GM21423 (cell line): ENCODE measurements around the gene VPREB1.
"Not testable (repeated sequence)": the region's sequence is repeated elsewhere in the genome, so short reads cannot be mapped to it uniquely, and the experiment has no call there.

Experiments used
- ATAC-seq: cut with Tn5 transposase; IDR thresholded peaks from one replicate; pipeline ENCODE4 v1.9.1; 2021; ENCODE audit warnings: mild to moderate bottlenecking, moderate library complexity; ENCODE audit not compliant: unreplicated experiment

The VPREB1 gene

GRCh38 chr22:22292656-22293055 is 48.1 kb downstream of the VPREB1 start:
- not testable (repeated sequence) for ATAC-seq

GRCh38 chr22:22293436-22293835 is 48.9 kb downstream of the VPREB1 start:
- not testable (repeated sequence) for ATAC-seq

GRCh38 chr22:22294641-22295040 is 50.1 kb downstream of the VPREB1 start:
- ATAC-seq = not testable (repeated sequence)
